SK-N-MC (cell line): ENCODE results near the gene RPIA.
"Not testable (repeated sequence)": the region's sequence is repeated elsewhere in the genome, so short reads cannot be mapped to it uniquely, and the experiment has no call there.

Source experiments
- EZH2 ChIP-seq: fragments of 200-600 bp; sonication (generic); IDR thresholded peaks from one replicate; pipeline ENCODE4 v1.6.1; 2017; ENCODE audit warnings: antibody characterized with exemption
- FOXP2 ChIP-seq: optimal IDR thresholded peaks from 2 replicates; pipeline ENCODE3; 2011; ENCODE audit warnings: mild to moderate bottlenecking, moderate library complexity; ENCODE audit not compliant: insufficient read depth; ENCODE audit errors: extremely low read length, control extremely low read depth
- POLR2AphosphoS5 ChIP-seq: IDR thresholded peaks from 2 replicates; pipeline ENCODE4 v1.6.1; 2012; ENCODE audit warnings: mild to moderate bottlenecking, low read depth, low read length, borderline replicate concordance

DNA sequence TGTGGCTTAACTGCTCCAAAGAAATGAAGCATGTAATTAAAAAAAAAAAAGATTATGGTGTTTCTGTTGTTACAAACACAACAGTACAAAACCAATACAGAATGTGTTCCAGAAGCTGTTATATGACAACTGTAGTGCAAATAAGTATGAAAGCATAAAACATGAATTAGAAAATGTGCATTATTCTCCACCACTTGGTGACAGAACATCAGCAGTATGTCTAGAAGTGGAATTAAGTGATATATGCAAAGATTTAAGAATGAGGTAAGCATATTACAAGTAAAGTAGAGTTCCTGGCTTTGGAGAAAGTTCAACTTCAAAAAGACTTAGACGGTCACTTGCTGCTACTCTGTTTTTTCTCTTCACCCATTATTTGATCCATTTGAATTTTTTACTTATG lies 105.0 kb downstream of the RPIA start:
- TF ChIP-seq EZH2, POLR2AphosphoS5, FOXP2: not testable (repeated sequence)
